GM19324 (cell line): Measurements from ENCODE around the gene CCHCR1.

ENCODE experiments used
- ATAC-seq: cut with Tn5 transposase; IDR thresholded peaks from one replicate; pipeline ENCODE4 v1.9.1; 2021; ENCODE audit warnings: mild to moderate bottlenecking, moderate library complexity; ENCODE audit not compliant: unreplicated experiment, low FRiP score

CCHCR1 gene

DNA sequence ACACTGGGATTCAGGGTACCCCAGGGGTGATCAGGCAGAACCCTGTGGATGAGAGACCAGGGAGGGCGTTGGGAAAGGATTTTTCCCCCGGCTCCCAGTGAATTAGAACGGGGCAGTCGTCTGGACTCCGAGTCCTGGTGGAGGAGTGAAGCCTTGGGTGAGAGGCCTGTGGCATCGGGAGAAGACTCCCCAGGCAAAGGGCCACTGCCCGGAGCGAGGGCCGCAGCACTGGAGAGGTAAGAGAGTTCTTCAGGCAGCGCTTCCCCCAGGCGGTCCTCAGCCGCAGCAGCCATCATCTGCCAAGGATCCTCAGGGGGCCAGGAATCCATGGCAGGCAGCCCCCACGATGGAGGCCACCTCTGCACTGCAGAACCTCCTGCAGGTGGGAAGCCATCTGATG lies 45.9 kb downstream of the CCHCR1 start:
- ATAC-seq = no peak

DNA sequence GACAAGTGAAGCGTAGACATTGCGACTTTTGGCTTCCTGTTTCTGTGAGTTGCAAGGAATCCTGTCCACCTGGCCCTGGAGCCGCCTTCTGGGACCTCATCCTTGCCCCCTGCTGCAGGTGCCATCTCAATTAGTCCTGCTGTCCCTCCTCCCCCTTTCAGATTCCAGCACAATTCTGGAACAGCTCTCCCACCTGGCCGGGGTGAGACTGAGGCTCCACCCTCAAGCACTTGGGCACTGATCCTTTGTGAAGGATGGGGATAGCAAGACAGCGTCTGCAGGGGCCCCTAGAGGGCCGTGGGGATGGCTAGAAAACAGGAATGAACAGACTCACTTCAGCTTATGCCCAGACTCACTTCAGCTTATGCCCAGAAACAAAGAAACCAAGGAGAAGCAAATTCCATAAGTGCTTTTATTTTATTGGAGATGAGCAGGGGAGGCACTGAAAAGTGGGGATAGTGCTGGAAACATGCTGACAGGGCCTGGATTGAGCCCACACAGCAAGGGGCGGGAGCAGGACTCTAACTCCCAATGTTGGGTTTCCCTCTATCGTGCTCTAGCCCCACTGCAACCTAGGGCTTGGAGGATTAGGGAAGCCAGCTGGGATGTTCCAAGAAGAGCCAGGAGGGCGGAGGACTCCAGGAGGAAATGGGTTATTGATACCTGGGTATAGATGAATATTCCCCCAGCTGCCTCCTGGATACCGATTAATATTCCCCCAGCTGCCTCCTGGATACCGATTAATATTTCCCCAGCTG lies 46.6 kb downstream of the CCHCR1 start:
- ATAC-seq = no peak

DNA sequence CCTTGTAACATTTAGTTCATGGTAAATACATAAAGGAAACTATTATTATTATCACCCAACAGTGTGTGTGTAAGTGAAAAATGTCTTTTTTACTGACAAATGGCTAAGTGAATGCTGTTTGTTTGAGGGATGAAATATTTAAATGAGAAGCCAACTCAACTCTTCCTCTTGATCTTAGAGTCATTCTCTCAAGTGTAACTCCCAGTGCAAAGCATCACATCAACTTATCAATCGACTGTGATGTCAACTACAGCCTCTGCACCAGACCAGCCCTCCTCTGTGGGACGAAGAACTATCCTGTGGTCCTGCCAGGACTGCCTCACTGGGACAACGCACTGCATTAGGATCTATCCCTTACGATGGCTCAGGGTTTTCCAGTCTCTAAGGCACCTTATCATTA lies 50.5 kb downstream of the CCHCR1 start:
- ATAC-seq = no peak

DNA sequence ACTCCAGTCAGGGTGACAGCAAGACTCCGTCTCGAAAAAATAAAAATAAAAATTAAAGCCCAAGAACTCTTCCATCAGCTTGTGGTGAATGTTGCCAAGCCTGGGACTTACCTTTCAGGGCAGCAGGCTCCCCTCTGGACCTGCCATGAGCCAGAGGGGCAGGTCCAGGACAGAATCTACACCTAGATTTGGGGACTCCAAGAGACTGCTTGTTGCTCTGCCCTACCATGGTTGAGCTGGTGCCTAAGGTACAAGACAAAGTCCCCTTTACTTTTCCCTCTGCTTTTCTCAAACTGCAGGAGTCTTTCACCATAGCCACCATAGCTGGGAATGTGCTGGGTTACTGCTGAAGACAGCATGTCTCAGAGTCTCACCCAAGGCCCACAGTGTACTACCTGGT lies 54.5 kb downstream of the CCHCR1 start:
- ATAC-seq = no peak

DNA sequence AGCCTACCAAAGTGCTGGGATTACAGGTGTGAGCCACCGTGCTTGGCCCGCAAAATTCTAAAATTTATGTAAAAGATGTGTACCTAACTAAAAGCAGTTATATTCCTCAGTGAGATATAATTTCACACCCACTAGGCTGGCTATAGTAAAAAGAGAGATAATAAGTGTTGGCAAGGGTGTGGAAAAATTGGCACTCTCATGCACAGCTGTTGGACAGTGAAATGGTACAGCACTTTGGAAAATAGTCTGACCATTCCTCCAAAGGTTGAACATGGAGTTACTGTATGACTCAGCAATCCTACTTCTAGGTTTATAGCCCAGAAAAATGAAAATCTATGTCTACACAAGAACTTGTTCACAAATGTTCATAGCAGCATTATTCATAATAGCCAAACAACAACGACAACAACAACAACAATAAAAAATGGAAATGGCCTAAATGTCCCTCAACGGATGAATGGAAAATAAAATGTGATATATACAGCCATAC lies 59.1 kb downstream of the CCHCR1 start:
- ATAC-seq = no peak

DNA sequence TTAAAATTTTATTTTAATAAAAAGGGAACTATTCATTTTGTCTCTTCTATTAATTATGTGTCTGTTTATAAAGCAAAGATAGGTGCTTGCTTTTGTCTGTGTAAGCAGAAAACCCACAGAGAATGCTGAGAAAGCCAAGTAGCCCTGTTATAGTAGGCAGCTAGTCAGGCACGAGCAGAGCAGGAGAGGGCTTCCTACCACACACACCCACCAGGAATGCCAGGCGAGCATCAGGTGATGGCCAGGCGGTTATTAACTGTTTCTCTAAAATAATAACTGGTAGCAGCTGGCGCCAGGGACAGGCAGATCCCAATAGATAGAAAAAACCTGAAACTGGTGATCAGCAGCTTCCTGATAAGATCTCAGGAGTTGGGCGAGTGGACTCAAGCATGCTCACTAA lies 60.9 kb downstream of the CCHCR1 start:
- no peak for ATAC-seq

DNA sequence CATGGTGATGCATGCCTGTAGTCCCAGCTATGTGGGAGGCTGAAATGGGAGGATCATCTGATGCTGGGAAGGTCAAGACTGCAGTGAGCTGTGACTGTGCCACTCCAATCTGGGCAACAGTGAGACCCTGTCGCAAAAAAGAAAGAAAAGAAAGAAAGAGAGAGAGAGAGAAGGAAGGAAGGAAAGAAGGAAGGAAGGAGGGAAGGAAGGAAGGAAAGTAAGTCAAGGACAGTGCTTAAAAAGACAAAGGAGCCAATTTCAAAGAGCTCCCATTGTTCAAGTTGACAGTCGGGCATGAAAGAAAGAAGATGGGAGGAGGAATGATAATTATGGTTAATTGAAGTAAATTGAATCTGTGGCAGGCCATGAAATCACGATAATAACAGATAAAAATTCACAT lies 61.4 kb downstream of the CCHCR1 start:
- ATAC-seq = no peak

DNA sequence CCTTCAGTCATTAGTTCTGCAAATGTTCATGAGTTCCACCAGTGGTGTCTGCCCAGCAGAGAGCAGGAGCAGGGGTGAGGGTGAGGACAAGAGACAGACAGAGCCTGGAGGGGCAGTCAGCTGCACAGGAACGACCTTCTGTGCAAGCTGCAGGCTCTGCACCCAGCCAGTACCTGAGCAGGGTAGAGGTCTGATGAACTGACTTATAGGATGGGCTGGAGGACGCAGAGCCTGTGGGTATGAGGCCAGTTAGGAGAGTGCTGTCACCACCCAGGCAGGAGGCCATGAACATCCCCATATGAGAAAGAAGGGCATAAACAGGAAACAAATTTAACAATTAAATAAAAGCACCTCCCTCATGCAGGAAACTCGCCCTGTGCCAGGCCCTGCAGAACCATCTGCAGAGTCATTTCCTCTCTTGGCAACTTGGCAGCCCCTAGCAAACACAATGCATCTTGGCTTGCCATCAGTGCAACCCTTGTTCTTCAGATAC lies 63.2 kb downstream of the CCHCR1 start:
- no peak for ATAC-seq

DNA sequence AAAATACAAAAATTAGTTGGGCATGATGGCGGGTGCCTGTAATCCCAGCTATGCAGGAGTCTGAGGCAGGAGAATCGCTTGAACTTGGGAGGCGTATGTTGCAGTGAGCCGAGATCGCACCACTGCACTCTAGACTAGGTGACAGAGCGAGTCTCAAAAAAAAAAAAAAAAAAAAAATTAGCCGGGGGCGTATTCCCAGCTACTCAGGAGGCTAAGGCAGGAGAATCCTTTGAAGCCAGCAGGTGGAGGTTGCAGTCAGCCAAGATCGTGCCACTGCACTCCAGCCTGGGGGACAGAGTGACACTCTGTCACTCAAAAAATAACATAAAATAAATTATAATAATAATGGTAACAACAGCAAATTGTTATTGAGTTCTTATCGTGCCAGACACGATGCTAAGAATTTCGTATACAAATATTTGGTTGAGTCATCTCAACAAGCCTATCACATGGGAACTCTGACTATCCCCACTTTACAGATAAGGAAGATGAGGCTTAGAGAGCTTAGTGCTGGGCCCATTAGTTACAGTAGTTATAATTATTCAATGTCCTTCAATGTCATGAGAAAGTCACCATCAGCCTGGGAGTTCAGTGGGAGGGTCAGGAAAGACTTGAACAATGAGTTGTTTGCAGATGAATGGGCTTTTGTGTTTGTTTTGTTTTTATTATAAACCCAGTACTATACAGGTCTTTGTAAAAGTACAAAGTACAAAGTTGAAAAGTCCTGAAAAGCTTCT lies 64.7 kb downstream of the CCHCR1 start:
- ATAC-seq = no peak
